ENCODE data around the gene C12orf60. TPM values are rescaled to one million over a fixed set of nuclear protein-coding genes. Genes with fewer than 3 reads are reported as not detected.
"Not testable (repeated sequence)": the region's sequence is repeated elsewhere in the genome, so short reads cannot be mapped to it uniquely, and the experiment has no call there.

Gene C12orf60, protein sequence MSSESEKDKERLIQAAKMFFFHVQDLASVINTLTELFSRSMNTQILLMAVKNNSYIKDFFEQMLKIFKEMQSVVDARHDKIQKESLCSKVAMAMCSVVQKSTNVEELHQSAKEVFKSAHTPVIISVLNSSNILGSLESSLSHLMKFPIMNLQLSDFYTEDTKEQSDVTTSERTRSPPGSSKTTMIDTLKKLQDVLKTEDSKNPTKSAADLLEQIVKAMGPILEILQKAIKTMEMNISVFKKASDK
- total RNA-seq (10 to 100 TPM in 1 of 2 donors, 1 to 10 TPM in 1; 5.3 to 11.7 TPM), polyA plus RNA-seq (ENCODE audit: insufficient read depth, low read depth, low replicate concordance) (20.6 TPM)
- long read RNA-seq, donor 1, partial matches to known transcripts, result 0 of 3 reads
- long read RNA-seq, donor 1, other reads (novel, unspliced or antisense), result 0 of 3 reads
- long read RNA-seq, donor 2, partial matches to known transcripts, result 0 of 2 reads
- long read RNA-seq, donor 2, other reads (novel, unspliced or antisense), result 0 of 2 reads

- TF ChIP-seq CTCF (IDR thresholded peaks at IDR 0.05) (no peak), POLR2A (IDR thresholded peaks at IDR 0.05) (peak; percentile 36)
- Histone ChIP-seq H3K27ac (peak within 1 kb of the TSS; percentile 93 to 96), H3K27me3 (no peaks in the 10 kb centered on the region), H3K4me3 (peak within 1 kb of the TSS; percentile 87 to 94), H3K9me3 (no peaks in the 10 kb centered on the region), H3K4me1 (peaks cover 10% of the 10 kb centered on the region), H3K36me3 (ENCODE audit: low read depth, missing control alignments) (no peaks in the 10 kb centered on the region)
- peak; percentile 99 for DNase-seq
- intact Hi-C loops (cut with DNase I; ENCODE audit: low total_unique reads), result no loop called here
- 0 to 1% methylated on average over 48 to 50 of the region's 50 CpGs for WGBS, 2 donors
Measured at GRCh38 chr12:14803011-14803829, at the start of gene C12orf60, which contains the start of gene WBP11. C12orf60 (plus strand) TSS chr12:14803670; CDS start chr12:14822936, 19,266 bp downstream. WBP11 (minus strand) TSS chr12:14803478; CDS start chr12:14801383, 2,095 bp downstream.

DNA sequence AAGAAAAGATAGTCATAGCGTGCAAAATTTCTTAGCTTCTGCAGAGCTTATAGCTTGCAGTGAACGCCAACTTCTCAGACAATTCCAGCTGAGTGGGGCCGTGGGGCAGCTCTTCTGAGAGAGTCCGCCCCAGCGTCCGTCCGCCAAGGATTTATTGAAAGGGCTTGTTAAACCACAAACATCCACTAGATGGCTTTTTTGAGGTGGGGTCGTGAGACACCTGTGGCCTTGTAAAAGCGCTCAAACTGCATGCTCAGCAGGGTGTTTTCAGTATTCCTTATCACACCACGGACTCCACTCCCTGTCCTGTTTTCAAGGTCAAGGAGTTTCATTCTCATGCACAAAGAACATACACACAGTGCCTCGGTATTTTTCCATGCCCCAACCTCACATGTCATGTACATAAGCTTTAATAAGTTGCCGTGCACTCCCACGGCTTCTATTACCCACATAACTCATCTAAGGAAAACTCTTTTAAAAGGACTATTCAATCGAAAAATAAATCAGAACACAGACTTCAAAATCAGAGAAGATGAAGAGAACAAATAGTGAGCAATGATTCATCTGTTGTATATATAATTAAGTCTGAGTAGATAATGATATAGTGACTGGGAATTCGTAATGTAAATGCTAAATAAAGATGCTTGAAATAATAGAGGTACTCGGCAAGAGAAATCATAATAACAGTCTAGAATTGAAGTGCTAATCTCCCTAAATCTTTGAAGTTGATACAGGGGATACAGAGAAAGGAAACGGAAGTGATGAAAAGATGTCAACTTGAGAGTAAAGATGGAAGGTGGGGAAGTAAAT lies 46.9 kb upstream of the C12orf60 start:
- H3K9me3 ChIP-seq, result no peaks in the 10 kb centered on the region
- peaks cover 6% of the 10 kb centered on the region for H3K4me1 ChIP-seq
- H3K36me3 ChIP-seq (ENCODE audit: low read depth, missing control alignments), result no peaks in the 10 kb centered on the region
- peak; percentile 63 for DNase-seq
- no peak overlapping the region for H3K27ac ChIP-seq
- intact Hi-C loops (cut with DNase I; ENCODE audit: low total_unique reads), result no loop called here
- peak in 2 of 3 experiments; percentile 47 to 57 for TF ChIP-seq CTCF (IDR thresholded peaks at IDR 0.05)
- TF ChIP-seq POLR2A (IDR thresholded peaks at IDR 0.05), result no peak
- H3K4me3 ChIP-seq, result peak overlapping the region in 1 of 2 donors; percentile 12
- no peaks in the 10 kb centered on the region for H3K27me3 ChIP-seq
- 9 to 16% methylated on average over 17 of the region's 17 CpGs for WGBS, 2 donors

DNA sequence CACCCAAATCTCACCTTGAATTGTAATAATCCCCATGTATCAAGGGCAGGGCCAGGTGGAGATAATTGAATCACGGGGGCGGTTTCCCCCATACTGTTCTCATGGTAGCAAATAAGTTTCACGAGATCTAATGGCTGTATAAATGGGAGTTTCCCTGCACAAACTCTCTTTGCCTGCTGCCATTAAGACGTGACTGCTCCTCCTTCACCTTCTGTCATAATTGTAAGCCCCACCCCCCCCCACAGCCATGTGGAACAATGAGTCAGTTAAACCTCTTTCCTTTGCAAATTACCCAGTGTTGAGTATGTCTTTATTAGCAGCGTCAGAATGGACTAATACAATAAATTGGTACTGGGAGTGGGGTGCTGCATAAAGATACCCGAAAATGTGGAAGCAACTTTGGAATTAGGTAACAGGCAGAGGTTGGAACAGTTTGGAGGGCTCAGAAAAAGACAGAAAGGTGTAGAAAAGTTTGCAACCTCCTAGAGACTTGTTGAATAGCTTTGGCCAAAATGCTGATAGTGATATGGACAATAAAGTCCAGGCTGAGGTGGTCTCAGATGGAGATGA lies 43.7 kb upstream of the C12orf60 start:
- H3K4me1 ChIP-seq; H3K27ac ChIP-seq; DNase-seq; intact Hi-C loops (cut with DNase I; ENCODE audit: low total_unique reads); H3K36me3 ChIP-seq (ENCODE audit: low read depth, missing control alignments); H3K27me3 ChIP-seq; H3K9me3 ChIP-seq; H3K4me3 ChIP-seq: not testable (repeated sequence)
- 60 to 76% methylated on average over 6 of the region's 6 CpGs for WGBS, 2 donors

DNA sequence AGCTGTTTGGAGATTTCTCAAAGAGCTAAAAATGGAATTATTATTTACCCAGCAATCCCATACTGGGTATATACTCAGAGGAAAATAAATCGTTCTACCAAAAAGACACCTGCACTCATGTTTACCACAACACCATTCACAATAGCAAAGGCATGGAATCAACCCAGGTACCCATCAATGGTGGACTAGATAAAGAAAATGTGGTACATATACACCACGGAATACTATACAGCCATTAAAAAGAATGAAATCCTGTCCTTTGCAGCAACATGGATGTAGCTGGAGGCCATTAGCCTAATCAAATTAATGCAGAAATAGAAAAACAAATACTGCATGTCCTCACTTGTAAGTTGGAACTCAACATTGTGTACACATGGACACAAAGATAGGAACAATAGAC lies 38.1 kb upstream of the C12orf60 start:
- Histone ChIP-seq H3K4me3 (no peak overlapping the region), H3K9me3 (no peaks in the 10 kb centered on the region), H3K27me3 (no peaks in the 10 kb centered on the region), H3K27ac (no peak overlapping the region), H3K4me1 (no peaks in the 10 kb centered on the region), H3K36me3 (ENCODE audit: low read depth, missing control alignments) (no peaks in the 10 kb centered on the region)
- DNase-seq, result no peak
- no peak for TF ChIP-seq POLR2A (IDR thresholded peaks at IDR 0.05)
- no peak for TF ChIP-seq CTCF (IDR thresholded peaks at IDR 0.05)
- intact Hi-C loops (cut with DNase I; ENCODE audit: low total_unique reads), result no loop called here
- WGBS, 2 donors, result 94 to 95% methylated on average over 2 of the region's 2 CpGs

- H3K27ac ChIP-seq; H3K4me1 ChIP-seq; H3K4me3 ChIP-seq; H3K36me3 ChIP-seq (ENCODE audit: low read depth, missing control alignments); intact Hi-C loops (cut with DNase I; ENCODE audit: low total_unique reads); DNase-seq; H3K9me3 ChIP-seq; H3K27me3 ChIP-seq: not testable (repeated sequence)
- 85 to 93% methylated on average over 3 of the region's 3 CpGs for WGBS, 2 donors
Measured at GRCh38 chr12:14766020-14766419, 37.5 kb upstream of the C12orf60 start.
